Activated B cell treated with CpG ODN at 0.5 μM for 24 hours (primary cell): Measurements from ENCODE around the gene CKS2. TPM values are rescaled to one million over a fixed set of nuclear protein-coding genes. Genes with fewer than 3 reads are reported as not detected.
A peak's percentile ranks its signal among the peaks of the same experiment; 100 is the strongest.

Experiments used
- ATAC-seq: fragments of 200-7000 bp; cut with Tn5 transposase; one replicate; pipeline ENCODE4 v1.10.0; 2021; ENCODE audit warnings: low read depth, mild to moderate bottlenecking, moderate library complexity
- CTCF ChIA-PET: fragments of 350-600 bp; sonication (Branson Sonifier 250); formaldehyde crosslinking; loops from one replicate; lab custom pipeline; 2021; ENCODE audit warnings: antibody characterized with exemption; lab: Charles Lee
- POLR2A ChIA-PET: fragments of 350-600 bp; sonication (Branson Sonifier 250); formaldehyde crosslinking; loops from one replicate; lab custom pipeline; 2021; ENCODE audit warnings: antibody characterized with exemption; lab: Charles Lee
- DNase-seq: peaks from one replicate; pipeline ENCODE4 v3.0.0; 2022
- H3K27ac Mint-ChIP-seq: one replicate; pipeline ENCODE4 v1.8.0; 2020; ENCODE audit warnings: mixed read lengths
- H3K27me3 Mint-ChIP-seq: one replicate; pipeline ENCODE4 v1.8.0; 2021; ENCODE audit warnings: mixed read lengths
- H3K36me3 Mint-ChIP-seq: one replicate; pipeline ENCODE4 v1.8.0; 2021; ENCODE audit warnings: low read depth, mixed read lengths
- H3K4me1 Mint-ChIP-seq: one replicate; pipeline ENCODE4 v1.8.0; 2021; ENCODE audit warnings: mixed read lengths
- H3K4me3 Mint-ChIP-seq: one replicate; pipeline ENCODE4 v1.8.0; 2020; ENCODE audit warnings: mild to moderate bottlenecking, mixed read lengths
- H3K9me3 Mint-ChIP-seq: one replicate; pipeline ENCODE4 v1.8.0; 2020; ENCODE audit warnings: mixed read lengths
- CTCF ChIP-seq: fragments of 200-600 bp; IDR thresholded peaks from one replicate; pipeline ENCODE4 v1.8.0; 2022; ENCODE audit warnings: antibody characterized with exemption, mild to moderate bottlenecking
- intact Hi-C: fragments of 100-400 bp; cut with micrococcal nuclease; formaldehyde crosslinking; loops from one replicate; pipeline ENCODE4 v1.15.1; 2024
- total RNA-seq: library from RNA; stranded (reverse); gene quantifications from 2 replicates; pipeline ENCODE4 v1.2.3, GENCODE V29; 2022

CKS2 gene
- total RNA-seq, 1 donor from 2014 or later: 23.9 TPM

GRCh38 chr9:89317282-89317681, 6.3 kb downstream of the CKS2 start:
- H3K27me3 Mint-ChIP-seq: no peaks in the 10 kb centered on the region
- ChIA-PET CTCF (no interaction called here), POLR2A (interaction anchor here (2.1 kb wide), 1 partner anchor 231 kb away, joined by 19 read pairs; no protein-coding TSS in a partner anchor)
- ATAC-seq: no peak
- intact Hi-C loops: loop anchor here (10.0 kb wide), 1 partner anchor 1488 kb away; the partner anchor contains the start of gene SYK
- peak overlapping the region; percentile 91 for H3K4me3 Mint-ChIP-seq
- H3K4me1 Mint-ChIP-seq: peaks cover 64% of the 10 kb centered on the region
- DNase-seq: no peak
- no peak for TF ChIP-seq CTCF
- H3K36me3 Mint-ChIP-seq: peaks cover 65% of the 10 kb centered on the region
- H3K27ac Mint-ChIP-seq: peak overlapping the region; percentile 98
- no peaks in the 10 kb centered on the region for H3K9me3 Mint-ChIP-seq

GRCh38 chr9:89318123-89319014, 7.4 kb downstream of the CKS2 start, which contains the start of gene SECISBP2:
TSS of gene SECISBP2 (plus strand) at chr9:89318500. CDS start at chr9:89318577, 77 bp downstream.
- ChIA-PET POLR2A (interaction anchor here (0.5 to 2.1 kb wide), 7 partner anchors 8 to 230 kb away, joined by 3 to 19 read pairs (median 3); partner anchors contain the start of gene CKS2), CTCF (interaction anchor here (0.7 kb wide), 1 partner anchor 463 kb away, joined by 3 read pairs; no protein-coding TSS in a partner anchor)
- peak within 1 kb of the TSS; percentile 91 for H3K4me3 Mint-ChIP-seq
- peaks cover 76% of the 10 kb centered on the region for H3K36me3 Mint-ChIP-seq
- TF ChIP-seq CTCF: no peak
- intact Hi-C loops: loop anchor here (1.0 to 10.0 kb wide), 5 partner anchors 8 to 1486 kb away; partner anchors contain the start of gene SYK
- H3K27me3 Mint-ChIP-seq: no peaks in the 10 kb centered on the region
- no peaks in the 10 kb centered on the region for H3K9me3 Mint-ChIP-seq
- peak; percentile 98 for DNase-seq
- peak; percentile 92 for ATAC-seq
- H3K27ac Mint-ChIP-seq: peak within 1 kb of the TSS; percentile 98
- peaks cover 62% of the 10 kb centered on the region for H3K4me1 Mint-ChIP-seq

- ATAC-seq (no peak), DNase-seq (no peak)
- Mint-ChIP-seq H3K36me3 (peaks cover 80% of the 10 kb centered on the region), H3K27ac (peak overlapping the region; percentile 98), H3K9me3 (no peaks in the 10 kb centered on the region), H3K4me1 (peaks cover 56% of the 10 kb centered on the region), H3K4me3 (peak overlapping the region; percentile 91), H3K27me3 (no peaks in the 10 kb centered on the region)
- intact Hi-C loops: loop anchor here (1.0 to 10.0 kb wide), 2 partner anchors 230 to 1486 kb away; partner anchors contain the start of gene SYK
- ChIA-PET CTCF (interaction anchor here (0.7 to 1.2 kb wide), 2 partner anchors 229 to 462 kb away, joined by 3 to 5 read pairs; no protein-coding TSS in a partner anchor), POLR2A (interaction anchor here (0.6 to 2.1 kb wide), 4 partner anchors 9 to 229 kb away, joined by 3 to 19 read pairs (median 8); partner anchors contain the start of gene CKS2)
- no peak for TF ChIP-seq CTCF
Measured at GRCh38 chr9:89319015-89319905, 8.3 kb downstream of the CKS2 start.

- TF ChIP-seq CTCF: no peak
- CTCF ChIA-PET: no interaction called here
- DNase-seq: no peak
- peaks cover 74% of the 10 kb centered on the region for H3K36me3 Mint-ChIP-seq
- H3K4me3 Mint-ChIP-seq: no peak overlapping the region
- H3K27me3 Mint-ChIP-seq: no peaks in the 10 kb centered on the region
- intact Hi-C loops: no loop called here
- POLR2A ChIA-PET: no interaction called here
- H3K27ac Mint-ChIP-seq: no peak overlapping the region
- ATAC-seq: no peak
- no peaks in the 10 kb centered on the region for H3K9me3 Mint-ChIP-seq
- peaks cover 41% of the 10 kb centered on the region for H3K4me1 Mint-ChIP-seq
Measured at GRCh38 chr9:89323390-89323789, 12.4 kb downstream of the CKS2 start.
